NOMO-1 treated with dmso at 0.1 percent for 144 hours (cell line): ENCODE results near the gene TRIM24.
"Not testable (repeated sequence)": the region's sequence is repeated elsewhere in the genome, so short reads cannot be mapped to it uniquely, and the experiment has no call there.

Source experiments
- DNase-seq: peaks from one replicate; lab custom pipeline; 2025; ENCODE audit not compliant: unreplicated experiment; lab: John Stamatoyannopoulos, UW

TRIM24 gene

DNA sequence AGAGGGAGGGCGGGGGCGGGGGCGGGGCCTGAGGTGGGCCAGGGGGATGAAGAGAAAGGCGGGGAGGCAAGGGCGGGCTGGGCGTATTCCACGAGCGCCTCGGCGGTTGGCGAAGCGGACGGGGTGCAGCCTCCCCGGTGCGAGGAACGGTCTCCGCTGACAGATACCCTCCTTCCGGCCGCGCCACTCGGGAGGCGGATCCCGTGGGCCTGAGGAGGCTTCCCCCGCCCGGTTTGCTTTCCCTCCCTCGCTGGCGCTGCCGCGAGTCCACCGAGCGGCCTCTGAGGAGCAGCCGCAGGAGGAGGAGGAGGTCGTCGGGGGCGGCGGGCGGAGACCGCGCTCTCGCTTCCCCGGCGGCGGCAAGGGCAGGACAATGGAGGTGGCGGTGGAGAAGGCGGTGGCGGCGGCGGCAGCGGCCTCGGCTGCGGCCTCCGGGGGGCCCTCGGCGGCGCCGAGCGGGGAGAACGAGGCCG is at the start of gene TRIM24:
TSS of gene TRIM24 (plus strand) at position 84 of the 473 bp plus-strand sequence. CDS start at position 374, 290 bp downstream.
- DNase-seq, result peak; percentile 93

DNA sequence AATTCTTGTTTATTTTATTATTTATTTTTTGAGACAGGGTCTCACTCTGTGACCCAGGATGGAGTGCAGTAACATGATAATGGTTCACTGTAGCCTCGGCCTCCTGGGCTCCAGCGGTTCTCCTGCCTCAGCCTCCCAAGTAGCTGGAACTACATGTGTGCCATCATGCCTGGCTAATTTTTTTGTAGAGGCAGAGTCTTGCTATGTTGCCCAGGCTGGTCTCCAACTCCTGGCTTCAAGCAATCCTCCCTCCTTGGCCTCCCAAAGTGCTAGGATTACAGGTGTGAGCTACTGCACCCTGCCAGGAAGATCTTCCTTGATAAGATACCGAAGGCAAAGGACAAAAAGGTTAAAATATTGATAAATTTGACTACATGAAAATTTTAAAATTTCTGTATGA is 48.0 kb upstream of the TRIM24 start:
- not testable (repeated sequence) for DNase-seq

GRCh38 chr7:138412921-138413320 is 47.1 kb upstream of the TRIM24 start:
- not testable (repeated sequence) for DNase-seq

DNA sequence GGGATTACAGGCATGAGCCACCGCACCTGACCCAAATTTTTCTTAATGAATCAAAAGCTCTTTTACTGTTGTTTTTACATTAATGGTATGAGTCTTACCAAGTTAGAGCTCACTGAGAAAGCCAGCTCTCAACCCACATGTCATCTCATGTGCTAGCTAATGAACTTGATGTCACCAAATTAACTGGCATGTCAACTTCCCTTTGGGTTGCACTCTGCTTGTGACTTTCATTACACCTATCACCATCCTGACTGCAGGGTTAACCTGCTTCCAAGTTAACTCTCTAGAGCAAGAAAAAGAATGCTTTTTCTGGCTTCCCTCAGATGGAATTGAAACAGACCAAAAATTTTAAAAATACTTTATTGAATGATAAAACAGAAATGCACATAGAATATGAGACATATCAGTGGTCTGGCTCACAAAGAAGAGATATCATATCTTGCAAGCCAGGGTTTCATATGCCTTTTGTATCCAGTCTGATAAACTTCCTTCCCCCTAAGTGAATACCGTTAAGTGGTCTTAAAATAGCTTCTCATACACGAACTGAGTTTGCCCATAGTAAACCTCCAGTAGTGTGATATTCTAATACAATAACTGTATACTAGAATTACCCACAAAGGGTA is 42.9 kb upstream of the TRIM24 start:
- no peak for DNase-seq

- DNase-seq, result no peak
These were observed 42.3 kb upstream of the TRIM24 start for GRCh38 chr7:138417764-138418163.

- DNase-seq, result not testable (repeated sequence)
These were observed 41.7 kb upstream of the TRIM24 start for GRCh38 chr7:138418403-138418802.

GRCh38 chr7:138425026-138425425 is 35.0 kb upstream of the TRIM24 start:
- no peak for DNase-seq

DNA sequence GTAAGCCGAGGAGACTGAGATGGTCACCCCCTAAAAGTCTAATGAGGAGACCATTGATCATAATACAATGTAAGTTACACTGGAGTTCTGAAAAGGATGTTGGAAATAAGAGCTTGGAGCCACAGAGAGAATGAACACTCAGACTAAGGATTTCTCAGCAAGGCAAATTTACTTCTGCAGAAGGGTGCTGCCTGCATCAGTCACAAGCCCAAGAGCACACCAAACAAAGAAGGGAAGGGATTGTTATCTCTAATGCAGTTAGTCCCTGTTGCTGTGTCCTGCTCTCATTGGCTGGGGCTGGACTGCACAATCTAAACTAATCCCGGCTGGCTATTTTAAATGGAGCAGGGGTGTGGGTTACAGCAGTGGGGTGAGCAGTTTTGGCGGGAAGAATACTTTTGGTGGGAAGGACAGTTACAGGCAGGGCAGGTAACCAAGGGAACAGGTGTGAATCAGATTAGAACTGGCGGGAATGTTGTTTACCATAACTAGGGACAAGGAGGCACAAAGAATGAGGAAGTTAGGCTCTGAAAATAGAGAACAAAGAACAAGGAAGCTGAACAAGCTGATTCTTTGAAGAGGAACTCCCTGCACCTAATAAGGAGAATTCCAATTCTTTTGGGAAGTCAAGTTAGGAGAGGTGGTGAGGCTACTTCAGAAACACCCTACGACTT is 30.3 kb upstream of the TRIM24 start:
- no peak for DNase-seq

- no peak for DNase-seq
These were observed 28.5 kb upstream of the TRIM24 start for GRCh38 chr7:138431517-138431916.

DNA sequence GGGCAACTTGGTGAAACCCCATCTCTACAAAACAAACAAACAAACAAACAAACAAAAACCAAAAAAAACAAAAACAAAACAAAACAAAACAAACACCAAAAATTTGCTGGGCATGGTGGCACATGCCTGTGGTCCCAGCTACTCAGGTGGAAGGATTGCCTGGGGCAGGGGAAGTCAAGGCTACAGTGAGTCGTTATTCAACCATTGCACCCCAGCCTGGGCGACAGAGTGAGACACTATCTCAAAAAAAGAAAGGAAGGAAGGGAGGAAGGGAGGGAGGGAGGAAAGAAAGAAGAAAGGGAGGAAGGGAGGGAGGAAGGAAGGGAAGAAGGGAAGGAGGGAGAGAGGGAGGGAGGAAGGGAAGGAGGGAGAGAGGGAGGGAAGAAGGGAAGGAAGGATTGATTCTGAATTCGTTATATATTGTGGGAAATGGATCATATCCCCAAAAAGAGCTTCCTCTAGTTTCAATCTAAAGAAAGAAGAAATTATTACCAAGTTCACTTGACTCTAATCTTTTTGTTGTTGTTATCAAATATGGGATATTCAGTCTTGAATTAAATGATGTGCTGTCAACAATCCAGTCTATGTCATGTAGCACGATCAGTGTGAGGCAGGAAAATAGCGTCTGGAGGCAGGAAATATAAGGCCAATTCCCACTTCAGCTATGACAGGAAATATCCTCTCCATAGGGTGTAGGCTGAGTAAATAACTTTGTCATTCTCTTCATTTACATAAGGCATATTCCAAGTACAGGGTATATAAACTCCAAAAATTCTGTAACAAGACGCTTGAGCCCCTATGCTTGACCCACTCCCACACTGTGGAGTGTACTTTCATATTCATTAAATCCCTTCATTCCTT is 26.2 kb upstream of the TRIM24 start:
- no peak for DNase-seq

DNA sequence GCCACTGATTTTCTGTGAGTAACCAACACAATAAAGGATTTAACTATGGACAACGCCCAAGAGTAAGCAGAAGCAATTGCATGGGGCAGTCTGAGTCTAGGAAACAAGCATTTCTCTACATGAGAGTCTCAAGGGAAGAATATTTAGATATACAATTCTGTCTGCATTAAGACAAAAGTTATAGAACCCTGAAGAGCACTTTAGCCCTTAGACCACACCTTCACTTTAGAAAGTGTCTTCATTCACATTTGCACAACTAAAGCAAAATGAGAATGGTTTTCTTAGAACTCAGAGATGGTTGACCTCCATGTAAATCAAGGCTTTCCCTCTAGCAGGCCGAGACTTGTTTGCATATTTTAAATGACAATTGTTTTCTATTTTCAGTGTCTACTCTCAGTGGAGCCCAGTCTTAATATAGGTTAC is 25.5 kb upstream of the TRIM24 start:
- no peak for DNase-seq

DNA sequence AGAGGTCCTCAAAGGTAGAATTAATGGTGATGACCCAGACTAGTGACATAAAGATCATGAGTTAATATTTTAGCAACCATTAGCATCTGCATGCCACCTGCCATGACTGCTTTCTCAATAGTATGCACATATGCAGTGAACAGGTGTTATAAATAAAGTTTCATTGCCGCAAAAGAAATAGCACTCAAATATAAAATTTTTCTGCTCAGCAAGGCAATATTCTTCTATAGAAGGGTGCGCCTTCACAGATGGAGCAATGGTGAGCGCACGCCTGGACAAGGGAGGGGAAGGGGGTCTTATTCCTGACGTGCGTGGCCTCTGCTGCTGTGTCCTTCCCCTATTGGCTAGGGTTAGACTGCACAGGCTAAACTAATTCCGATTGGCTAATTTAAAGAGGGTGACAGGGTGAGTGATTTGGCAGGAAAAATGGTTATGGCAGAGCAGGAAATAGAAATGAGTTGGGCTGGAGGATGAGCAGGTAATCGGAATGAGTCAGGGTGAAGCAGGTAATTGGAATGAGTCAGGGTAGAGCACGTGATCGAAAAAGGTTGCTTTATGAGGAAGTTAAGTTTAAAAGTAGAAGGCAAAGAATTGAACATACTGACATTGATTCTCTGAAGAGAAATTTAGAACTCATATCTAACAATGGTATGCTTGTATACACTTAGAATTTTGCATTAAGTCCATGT is 24.7 kb upstream of the TRIM24 start:
- no peak for DNase-seq

DNA sequence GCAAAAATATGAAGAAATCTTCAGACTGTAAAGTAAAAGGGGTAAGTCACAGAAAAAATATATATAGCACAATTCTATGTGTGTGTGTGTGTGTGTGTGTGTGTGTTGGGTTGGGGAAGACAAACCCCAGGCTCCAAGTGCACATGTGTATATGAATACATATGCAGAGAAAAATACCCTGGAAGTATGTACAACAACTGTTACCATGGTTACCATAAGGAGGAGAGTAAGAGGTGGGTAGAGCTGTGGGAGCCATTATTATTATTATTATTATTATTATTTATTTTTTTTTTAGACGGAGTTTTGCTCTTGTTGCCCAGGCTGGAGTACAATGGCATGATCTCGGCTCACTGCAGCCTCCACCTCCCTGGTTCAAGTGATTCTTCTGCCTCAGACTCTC is 23.7 kb upstream of the TRIM24 start:
- no peak for DNase-seq

GRCh38 chr7:138440460-138440859 is 19.6 kb upstream of the TRIM24 start:
- DNase-seq, result no peak

DNA sequence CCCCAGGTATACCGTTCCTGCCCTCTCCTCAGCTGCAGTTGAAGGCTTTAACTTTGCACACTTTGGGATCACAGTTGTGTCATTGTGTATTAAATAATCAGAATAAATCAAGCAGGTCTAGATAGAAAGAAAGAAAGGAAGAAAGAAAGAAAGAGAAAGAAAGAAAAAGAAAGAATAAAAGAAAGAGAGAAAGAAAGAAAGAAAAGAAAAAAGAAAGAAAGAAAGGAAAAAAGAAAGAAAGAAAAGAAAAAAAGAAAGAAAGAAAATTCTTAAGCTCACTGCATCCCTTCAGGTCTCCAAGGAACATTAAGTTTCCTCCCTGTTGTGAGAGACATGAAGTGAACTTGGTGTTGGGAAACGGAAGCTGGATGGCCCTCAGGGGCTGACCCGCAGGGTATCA is 17.2 kb upstream of the TRIM24 start:
- no peak for DNase-seq

- no peak for DNase-seq
These were observed 10.5 kb upstream of the TRIM24 start for GRCh38 chr7:138449580-138449979.

GRCh38 chr7:138455609-138456008 is 4.5 kb upstream of the TRIM24 start:
- DNase-seq, result no peak

- no peak for DNase-seq
These were observed 3.8 kb upstream of the TRIM24 start for GRCh38 chr7:138456220-138456619.

DNA sequence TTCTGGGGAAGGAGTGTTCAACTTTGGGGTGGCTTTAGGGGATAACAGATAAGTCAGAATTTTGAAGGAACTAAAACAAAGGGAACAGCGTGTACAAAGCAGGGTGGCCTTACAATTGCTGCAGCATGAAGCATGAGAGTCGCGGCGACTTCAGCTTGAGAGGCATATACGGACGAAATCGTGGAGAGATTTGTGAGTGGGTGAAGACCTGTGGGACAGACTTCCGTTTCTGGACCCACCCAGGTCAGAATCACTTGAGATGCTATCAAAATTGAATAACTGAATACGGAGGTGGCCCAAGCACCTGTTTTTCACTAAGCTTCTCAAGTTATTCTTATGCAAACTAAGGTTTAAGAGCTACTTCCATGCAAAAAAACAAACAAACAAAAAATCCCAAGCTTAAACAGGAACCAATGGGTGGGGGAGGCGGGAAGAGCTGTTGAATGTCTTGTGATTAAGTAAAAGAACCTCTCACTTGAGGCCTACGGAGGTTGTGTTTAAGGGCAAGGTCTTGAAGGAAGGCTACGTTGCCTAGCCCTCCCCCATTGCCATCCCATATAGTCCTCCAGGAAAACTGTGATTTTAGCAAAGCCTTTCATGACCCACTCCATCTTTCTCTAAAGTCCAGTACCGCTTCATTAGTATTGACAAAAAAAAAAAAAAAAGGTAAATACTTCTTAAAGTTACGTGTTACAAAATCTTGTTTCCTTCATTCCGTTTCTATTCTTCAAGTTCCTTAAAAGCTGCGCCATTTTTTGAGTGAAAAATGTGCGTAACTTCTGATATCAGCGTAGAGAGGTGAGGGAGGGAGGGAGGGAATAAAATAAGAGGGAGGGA is 1.3 kb upstream of the TRIM24 start:
- peak; percentile 2 for DNase-seq
